Thymus (tissue), 11 donors: Measurements from ENCODE around the gene NACC2. TPM values are rescaled to one million over a fixed set of nuclear protein-coding genes. Genes with fewer than 3 reads are reported as not detected.

ENCODE experiments used
- DNase-seq, 9 donors: peaks; one replicate each; pipeline ENCODE4 v3.0.0-alpha.2; 2013; ENCODE audit warnings: low spot score in 9 of 9, low read depth in 6 of 9, missing footprints in 1 of 9
- H3K27ac ChIP-seq, 2 donors: one replicate each; pipeline ENCODE4 v1.5.1; 2013; ENCODE audit warnings: control low read depth in 1 of 2, low read depth in 1 of 2, low read length in 1 of 2, mild to moderate bottlenecking in 1 of 2, moderate library complexity in 1 of 2
- H3K27me3 ChIP-seq, 2 donors: one replicate each; pipeline ENCODE4 v1.5.1; 2013; ENCODE audit warnings: low read length in 1 of 2; ENCODE audit not compliant: control insufficient read depth in 2 of 2, insufficient read depth in 1 of 2
- H3K36me3 ChIP-seq, 2 donors: one replicate each; pipeline ENCODE4 v1.5.1; 2013; ENCODE audit warnings: low read length in 1 of 2, mild to moderate bottlenecking in 1 of 2, moderate library complexity in 1 of 2; ENCODE audit not compliant: control insufficient read depth in 2 of 2, insufficient read depth in 2 of 2
- H3K4me1 ChIP-seq, 2 donors: one replicate each; pipeline ENCODE4 v1.5.1; 2013; ENCODE audit warnings: low read length in 2 of 2; ENCODE audit not compliant: control insufficient read depth in 2 of 2, insufficient read depth in 2 of 2
- H3K4me3 ChIP-seq, 2 donors: one replicate each; pipeline ENCODE4 v1.5.1; 2013; ENCODE audit warnings: low read length in 2 of 2, control low read depth in 1 of 2, mild to moderate bottlenecking in 1 of 2
- H3K9me3 ChIP-seq, 2 donors: one replicate each; pipeline ENCODE4 v1.5.1; 2013; ENCODE audit warnings: low read length in 1 of 2, mild to moderate bottlenecking in 1 of 2; ENCODE audit not compliant: control insufficient read depth in 2 of 2, insufficient read depth in 1 of 2
- WGBS: extraction: QIAGEN DNeasy Blood & Tissue Kit; methylation state at CpG from one replicate; pipeline ENCODE4 v1.1.7; 2013; 5-methylcytosine and 5-hydroxymethylcytosine counted together
- polyA plus RNA-seq: library from polyadenylated mRNA; stranded (reverse); fragments of 200-250 nt; gene quantifications from one replicate; pipeline ENCODE4 v1.2.3, GENCODE V29; 2013
- total RNA-seq: library from RNA; stranded (reverse); fragments of 120-200 nt; gene quantifications from one replicate; pipeline ENCODE4 v1.2.4, GENCODE V29; 2013
- donor health status: healthy.

The NACC2 gene
- total and polyA plus RNA-seq, 2 donors = 1.5 to 4.4 TPM

GRCh38 chr9:136014924-136015633, 80.0 kb downstream of the NACC2 start:
- no peaks in the 10 kb centered on the region for H3K9me3 ChIP-seq
- no peaks in the 10 kb centered on the region for H3K36me3 ChIP-seq
- H3K4me3 ChIP-seq = no peak overlapping the region
- H3K4me1 ChIP-seq = no peaks in the 10 kb centered on the region
- H3K27me3 ChIP-seq = no peaks in the 10 kb centered on the region
- no peak overlapping the region for H3K27ac ChIP-seq
- DNase-seq = no peak
- 85% methylated on average over 19 of the region's 19 CpGs for WGBS

GRCh38 chr9:136014147-136014923, 80.8 kb downstream of the NACC2 start:
- no peak for DNase-seq
- H3K4me1 ChIP-seq = no peaks in the 10 kb centered on the region
- H3K27me3 ChIP-seq = no peaks in the 10 kb centered on the region
- H3K27ac ChIP-seq = no peak overlapping the region
- 96% methylated on average over 18 of the region's 18 CpGs for WGBS
- H3K36me3 ChIP-seq = no peaks in the 10 kb centered on the region
- H3K9me3 ChIP-seq = no peaks in the 10 kb centered on the region
- no peak overlapping the region for H3K4me3 ChIP-seq

- Histone ChIP-seq H3K4me3 (no peak overlapping the region), H3K36me3 (no peaks in the 10 kb centered on the region), H3K27me3 (no peaks in the 10 kb centered on the region), H3K9me3 (no peaks in the 10 kb centered on the region), H3K27ac (no peak overlapping the region), H3K4me1 (no peaks in the 10 kb centered on the region)
- DNase-seq = no peak
- WGBS = 95% methylated on average over 21 of the region's 21 CpGs
These were observed 81.5 kb downstream of the NACC2 start for GRCh38 chr9:136013524-136014034.

- no peak for DNase-seq
- WGBS = 90% methylated on average over 22 of the region's 22 CpGs
These were observed 82.0 kb downstream of the NACC2 start for GRCh38 chr9:136013116-136013515.

GRCh38 chr9:136012651-136013050, 82.4 kb downstream of the NACC2 start:
- Histone ChIP-seq H3K27ac (no peak overlapping the region), H3K4me1 (no peaks in the 10 kb centered on the region), H3K4me3 (no peak overlapping the region), H3K9me3 (no peaks in the 10 kb centered on the region), H3K27me3 (no peaks in the 10 kb centered on the region), H3K36me3 (no peaks in the 10 kb centered on the region)
- WGBS = 95% methylated on average over 18 of the region's 18 CpGs
- DNase-seq = no peak

More at GRCh38 chr9:136013116-136013515, 82.0 kb downstream of the NACC2 start:
- Histone ChIP-seq H3K27me3 (no peaks in the 10 kb centered on the region), H3K9me3 (no peaks in the 10 kb centered on the region), H3K4me1 (no peaks in the 10 kb centered on the region), H3K36me3 (no peaks in the 10 kb centered on the region), H3K4me3 (no peak overlapping the region), H3K27ac (no peak overlapping the region)

- Histone ChIP-seq H3K27ac (no peak overlapping the region), H3K4me1 (no peaks in the 10 kb centered on the region)
- DNase-seq = no peak
These were observed 83.2 kb downstream of the NACC2 start for GRCh38 chr9:136011703-136012496.

GRCh38 chr9:136011376-136011702, 83.8 kb downstream of the NACC2 start:
- no peak for DNase-seq
- H3K27ac ChIP-seq = no peak overlapping the region
- no peak overlapping the region for H3K4me3 ChIP-seq
- WGBS = 92% methylated on average over 25 of the region's 25 CpGs
- H3K9me3 ChIP-seq = no peaks in the 10 kb centered on the region
- H3K4me1 ChIP-seq = no peaks in the 10 kb centered on the region
- H3K27me3 ChIP-seq = no peaks in the 10 kb centered on the region
- no peaks in the 10 kb centered on the region for H3K36me3 ChIP-seq

More at GRCh38 chr9:136011703-136012496, 83.2 kb downstream of the NACC2 start:
- Histone ChIP-seq H3K4me3 (no peak overlapping the region), H3K27me3 (no peaks in the 10 kb centered on the region), H3K36me3 (no peaks in the 10 kb centered on the region), H3K9me3 (no peaks in the 10 kb centered on the region)
- 96% methylated on average over 59 of the region's 59 CpGs for WGBS

- no peaks in the 10 kb centered on the region for H3K27me3 ChIP-seq
- no peak overlapping the region for H3K4me3 ChIP-seq
- 94% methylated on average over 28 of the region's 28 CpGs for WGBS
- no peak overlapping the region for H3K27ac ChIP-seq
- no peaks in the 10 kb centered on the region for H3K4me1 ChIP-seq
- no peak for DNase-seq
- no peaks in the 10 kb centered on the region for H3K36me3 ChIP-seq
- no peaks in the 10 kb centered on the region for H3K9me3 ChIP-seq
These were observed 84.3 kb downstream of the NACC2 start for GRCh38 chr9:136010615-136011361.
